GM10266 (cell line): ENCODE measurements around the gene SRCAP.

Experiments
- DNase-seq: peaks from one replicate; pipeline ENCODE4 v3.0.0; 2012; ENCODE audit errors: extremely low spot score
- CTCF ChIP-seq: IDR thresholded peaks from 2 replicates; pipeline ENCODE4 v1.5.1; 2012; ENCODE audit warnings: mild to moderate bottlenecking, low read depth; ENCODE audit not compliant: control insufficient read depth, insufficient read depth; ENCODE audit errors: missing control alignments

Gene SRCAP

GRCh38 chr16:30737794-30738648 is 39.0 kb downstream of the SRCAP start:
- DNase-seq = no peak
- TF ChIP-seq CTCF = no peak

GRCh38 chr16:30738984-30739951 is 40.3 kb downstream of the SRCAP start:
- no peak for TF ChIP-seq CTCF
- DNase-seq = no peak

- no peak for DNase-seq
- no peak for TF ChIP-seq CTCF
Measured at GRCh38 chr16:30740364-30741251, 41.6 kb downstream of the SRCAP start.

- DNase-seq = no peak
- TF ChIP-seq CTCF = no peak
Measured at GRCh38 chr16:30741461-30741914, 42.5 kb downstream of the SRCAP start.

GRCh38 chr16:30743716-30744115 is 44.7 kb downstream of the SRCAP start:
- no peak for TF ChIP-seq CTCF
- no peak for DNase-seq

- DNase-seq = no peak
- TF ChIP-seq CTCF = no peak
Measured at GRCh38 chr16:30744183-30744582, 45.2 kb downstream of the SRCAP start.
